Endothelial cell of umbilical vein (primary cell): ENCODE measurements around the gene DGCR6L. TPM values are rescaled to one million over a fixed set of nuclear protein-coding genes. Genes with fewer than 3 reads are reported as not detected.

Experiments used
- BruUV-seq: library from RNA; stranded (reverse); fragments of 400-500 nt; replicated peaks from 2 replicates; lab custom pipeline; 2021; lab: Mats Ljungman, UMichigan
- CTCF ChIA-PET: fragments of 300-600, 350-600 bp; sonication (Branson Sonifier 250); formaldehyde crosslinking; loops from one replicate; lab custom pipeline; 2021; ENCODE audit warnings: antibody characterized with exemption, inconsistent platforms; lab: Charles Lee
- POLR2A ChIA-PET: fragments of 300-600, 350-600 bp; sonication (Branson Sonifier 250); formaldehyde crosslinking; loops from one replicate; lab custom pipeline; 2021; ENCODE audit warnings: antibody characterized with exemption, inconsistent platforms; lab: Charles Lee
- DNase-seq: peaks from one replicate; pipeline ENCODE4 v3.0.0-alpha.2; 2011; ENCODE audit warnings: low read depth, low spot score
- FAIRE-seq: peaks from 2 replicates; lab custom pipeline; 2011; peaks lifted over from hg19 to GRCh38; lab: Jason Lieb, UNC
- H2AFZ ChIP-seq: 2 replicates; pipeline ENCODE4 v1.6.0; 2012; ENCODE audit warnings: low read depth, low read length, control low read depth, inconsistent platforms
- H3K27ac ChIP-seq: 2 replicates; pipeline ENCODE4 v1.5.1; 2011; ENCODE audit warnings: low read depth, mild to moderate bottlenecking, control low read depth, low read length, moderate library complexity; ENCODE audit not compliant: insufficient read depth
- H3K27me3 ChIP-seq, 2 experiments: 2 replicates each; pipeline versions ENCODE4 v1.6.0 to v1.6.1; 2011; ENCODE audit warnings: low read length in 2 of 2, mixed read lengths in 1 of 2; ENCODE audit not compliant: control insufficient read depth in 2 of 2, insufficient read depth in 2 of 2
- H3K36me3 ChIP-seq, 2 experiments: 2 replicates in 1 of 2; 3 replicates in 1 of 2; pipeline ENCODE4 v1.5.1; 2011; ENCODE audit warnings: low read length in 2 of 2, mild to moderate bottlenecking in 1 of 2, moderate library complexity in 1 of 2; ENCODE audit not compliant: control insufficient read depth in 2 of 2, insufficient read depth in 2 of 2; ENCODE audit errors: extremely low read depth in 1 of 2
- H3K4me1 ChIP-seq: 3 replicates; pipeline ENCODE4 v1.5.1; 2011; ENCODE audit warnings: mild to moderate bottlenecking, low read length; ENCODE audit not compliant: control insufficient read depth, insufficient read depth; ENCODE audit errors: extremely low read depth
- H3K4me2 ChIP-seq: 2 replicates; pipeline ENCODE4 v1.6.1; 2011; ENCODE audit warnings: low read length, control low read depth, mixed read lengths; ENCODE audit not compliant: insufficient read depth
- H3K4me3 ChIP-seq, 3 experiments: fragments of 200-600 bp in 1 of 3; sonication (generic), shearing (Covaris generic) in 1 of 3; replicated peaks in 1 of 3; 2 replicates each; pipeline ENCODE4 v1.5.1; 2011 to 2016; ENCODE audit warnings: control low read depth in 3 of 3, low read length in 3 of 3, mild to moderate bottlenecking in 2 of 3, inconsistent platforms in 1 of 3, low read depth in 1 of 3, moderate library complexity in 1 of 3; ENCODE audit not compliant: insufficient read depth in 1 of 3
- H3K79me2 ChIP-seq: 2 replicates; pipeline ENCODE4 v1.6.0; 2012; ENCODE audit warnings: low read length, inconsistent platforms; ENCODE audit not compliant: control insufficient read depth, insufficient read depth
- H3K9ac ChIP-seq: replicated peaks from 2 replicates; pipeline ENCODE3; 2011; ENCODE audit warnings: low read length, control low read depth; ENCODE audit not compliant: insufficient read depth; ENCODE audit errors: extremely low read depth
- H3K9me1 ChIP-seq: replicated peaks from 3 replicates; pipeline ENCODE4 v1.6.0; 2011; ENCODE audit warnings: mild to moderate bottlenecking, low read length; ENCODE audit not compliant: control insufficient read depth, insufficient read depth; ENCODE audit errors: extremely low read depth
- H3K9me3 ChIP-seq: replicated peaks from 2 replicates; pipeline ENCODE4 v1.5.1; 2012; ENCODE audit warnings: low read length, inconsistent platforms; ENCODE audit not compliant: control insufficient read depth, insufficient read depth
- H4K20me1 ChIP-seq: replicated peaks from 2 replicates; pipeline ENCODE3; 2011; ENCODE audit warnings: mild to moderate bottlenecking, low read length; ENCODE audit not compliant: control insufficient read depth, insufficient read depth; ENCODE audit errors: extremely low read depth
- CTCF ChIP-seq, 2 donors: IDR thresholded peaks; 1 replicate in 1 of 2; 2 replicates in 1 of 2; pipeline ENCODE4 v1.5.1; 2011; ENCODE audit warnings: low read length in 2 of 2, mild to moderate bottlenecking in 2 of 2, moderate library complexity in 2 of 2, control low read depth in 1 of 2, inconsistent platforms in 1 of 2, low read depth in 1 of 2; ENCODE audit not compliant: insufficient read depth in 1 of 2; ENCODE audit errors: extremely low read depth in 1 of 2
- EZH2 ChIP-seq: IDR thresholded peaks from 2 replicates; pipeline ENCODE4 v1.6.1; 2012; ENCODE audit warnings: borderline replicate concordance, low read depth, mild to moderate bottlenecking, moderate library complexity, low read length, inconsistent platforms; ENCODE audit not compliant: severe bottlenecking
- FOS ChIP-seq: IDR thresholded peaks from 2 replicates; pipeline ENCODE4 v1.6.1; 2011; ENCODE audit warnings: mild to moderate bottlenecking, low read length, moderate library complexity, borderline replicate concordance; ENCODE audit not compliant: insufficient read depth
- GATA2 ChIP-seq: IDR thresholded peaks from 2 replicates; pipeline ENCODE4 v1.7.0; 2011; ENCODE audit warnings: low read depth, mild to moderate bottlenecking, moderate library complexity, mixed read lengths, low read length; ENCODE audit not compliant: insufficient read length, insufficient read depth
- JUN ChIP-seq: IDR thresholded peaks from 2 replicates; pipeline ENCODE4 v1.6.1; 2011; ENCODE audit warnings: borderline replicate concordance, low read depth; ENCODE audit not compliant: insufficient read length, insufficient read depth
- MAX ChIP-seq: IDR thresholded peaks from 2 replicates; pipeline ENCODE4 v1.6.1; 2011; ENCODE audit not compliant: insufficient read depth, insufficient read length
- MYC ChIP-seq: IDR thresholded peaks from one replicate; pipeline ENCODE4 v1.6.1; 2011; ENCODE audit warnings: mild to moderate bottlenecking, low read depth, low read length
- POLR2A ChIP-seq: IDR thresholded peaks from 2 replicates; pipeline ENCODE4 v1.6.1; 2012; ENCODE audit warnings: low read depth, mild to moderate bottlenecking, control low read depth, low read length
- POLR2AphosphoS5 ChIP-seq: IDR thresholded peaks from 2 replicates; pipeline ENCODE4 v1.6.1; 2012; ENCODE audit warnings: low read depth, mild to moderate bottlenecking, control low read depth, low read length, moderate library complexity; ENCODE audit not compliant: insufficient read depth
- dilution Hi-C: fragments of 300-500 bp; cut with MboI; formaldehyde crosslinking; loops from one replicate; pipeline ENCODE4 v1.15.0; 2019; ENCODE audit warnings: low sequenced_read_pairs; ENCODE audit not compliant: extremely low pct_ligation_motif_present
- intact Hi-C: fragments of 100-400 bp; cut with micrococcal nuclease; formaldehyde crosslinking; loops from one replicate; pipeline ENCODE4 v1.10.0; 2022
- polyA plus RNA-seq, 4 experiments: library from polyadenylated mRNA; depleted of rRNA in 3 of 4; stranded (reverse) in 3 of 4; unstranded in 1 of 4; fragments of >200 nt; gene quantifications; 2 replicates each; pipeline versions ENCODE4 v1.2.1 to v1.2.3, GENCODE V29; 2011 to 2012; ENCODE audit warnings: missing spikeins in 1 of 4
- total RNA-seq: library from RNA; stranded (reverse); gene quantifications from 2 replicates; pipeline ENCODE4 v1.2.3, GENCODE V29; 2021

Gene DGCR6L
- total and polyA plus RNA-seq, 2 donors (not counting 3 experiments of a cell fraction or from before 2014, with no cell fraction given) = 38.0 to 67.5 TPM

DNA sequence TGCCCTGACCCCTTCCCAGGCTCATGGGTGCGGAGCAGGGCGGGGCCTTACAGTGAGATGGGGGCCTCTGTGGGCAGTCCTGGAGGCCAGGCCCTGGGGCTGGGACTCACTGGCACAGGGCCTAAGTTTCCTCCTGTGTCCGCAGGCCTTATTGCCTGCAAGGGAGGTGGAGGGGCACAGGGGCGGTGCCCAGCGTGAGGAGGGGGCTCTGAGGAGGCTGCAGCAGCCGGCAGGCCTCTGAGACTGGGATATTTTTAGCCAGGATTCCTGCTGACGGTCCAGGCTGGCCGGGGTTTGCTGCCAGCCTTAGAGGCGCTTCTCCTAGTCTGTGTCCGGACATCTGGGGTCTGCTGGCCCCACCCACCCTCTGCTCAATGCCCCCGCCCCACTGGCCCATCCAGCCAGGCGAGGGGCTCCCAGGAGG is 46.1 kb downstream of the DGCR6L start:
- Histone ChIP-seq H3K9me3 (no peaks in the 10 kb centered on the region), H3K9me1 (no peaks in the 10 kb centered on the region), H4K20me1 (no peaks in the 10 kb centered on the region), H3K4me3 (no peak overlapping the region), H3K9ac (no peak overlapping the region), H3K36me3 (no peaks in the 10 kb centered on the region), H3K27ac (no peak overlapping the region), H2AFZ (no peak overlapping the region), H3K79me2 (no peaks in the 10 kb centered on the region), H3K4me1 (no peaks in the 10 kb centered on the region), H3K27me3 (no peaks in the 10 kb centered on the region), H3K4me2 (no peak overlapping the region)
- ChIA-PET CTCF (interaction anchor here (1.0 kb wide), 1 partner anchor 117 kb away, joined by 4 read pairs; no protein-coding TSS in a partner anchor), POLR2A (no interaction called here)
- dilution Hi-C loops (no loop called here), intact Hi-C loops (no loop called here)
- DNase-seq (no peak), FAIRE-seq (no peak)
- BruUV-seq = no TSS peak
- TF ChIP-seq MYC (no peak), JUN (no peak), GATA2 (no peak), POLR2A (no peak), POLR2AphosphoS5 (no peak), MAX (no peak), CTCF (IDR thresholded peaks at IDR 0.05; ENCODE audit: extremely low read depth in 1 of 2, insufficient read depth in 1 of 2, low read depth in 1 of 2, low read length in 2 of 2) (no peak), EZH2 (no peak), FOS (no peak)
